ENCODE data around the gene SAMSN1.

Gene SAMSN1

DNA sequence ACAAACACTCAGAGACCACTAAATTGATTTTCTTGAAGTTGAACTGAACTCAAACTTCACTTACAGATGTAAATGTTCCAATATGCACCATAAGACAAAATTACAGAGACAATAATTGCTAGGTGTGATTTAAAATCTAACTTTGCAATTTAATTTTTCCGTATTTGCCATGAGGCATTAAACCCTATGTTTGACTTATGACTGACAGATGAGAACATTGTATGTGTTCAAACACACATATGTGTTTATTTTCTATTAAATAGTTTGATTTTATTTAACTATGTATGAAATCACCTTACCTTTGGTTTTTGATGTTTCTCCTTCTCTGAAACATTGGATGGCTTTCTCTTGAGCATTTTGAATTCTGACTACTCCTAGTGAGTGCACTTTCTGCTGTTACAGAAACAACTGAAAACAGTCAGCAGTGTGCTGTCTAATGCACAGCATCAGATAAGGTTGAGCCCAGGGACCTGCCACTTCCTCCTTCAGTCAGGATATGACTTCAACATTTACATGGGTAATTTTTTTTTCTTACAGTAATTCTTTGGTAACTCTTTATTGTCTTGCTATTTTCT, at the start of gene SAMSN1:
Gene SAMSN1, minus strand, starts transcription at position 410 of the 575 bp plus-strand sequence. Its CDS starts 54 bp downstream, at position 356.
- Mint-ChIP-seq H3K4me3 (peak within 1 kb of the TSS; percentile 80), H3K4me1 (ENCODE audit: low read depth) (peaks cover 75% of the 10 kb centered on the region), H3K36me3 (ENCODE audit: low read depth) (peaks cover 13% of the 10 kb centered on the region), H3K27me3 (no peaks in the 10 kb centered on the region), H3K9me3 (peaks cover under 1% of the 10 kb centered on the region), H3K27ac (peak within 1 kb of the TSS; percentile 88)

DNA sequence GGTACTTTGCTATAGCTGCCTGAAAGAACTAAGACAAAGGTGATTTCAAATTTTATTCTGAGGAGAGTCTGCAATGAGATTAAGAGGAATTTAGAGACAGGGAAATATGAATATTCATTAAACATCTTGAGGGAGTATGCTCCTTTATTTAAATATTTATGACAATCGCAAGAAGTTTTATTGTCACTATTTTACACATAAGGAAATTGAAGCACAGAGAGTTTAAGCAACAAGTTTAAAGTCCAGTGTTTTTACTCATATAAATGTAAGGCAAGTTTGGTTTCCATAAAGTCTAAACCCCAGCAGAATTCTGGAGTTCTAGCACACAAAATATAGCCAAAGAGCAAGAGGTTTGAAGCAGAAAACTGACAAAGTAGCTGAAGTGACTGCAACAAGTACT, 49.3 kb upstream of the SAMSN1 start:
- Mint-ChIP-seq H3K27me3 (no peaks in the 10 kb centered on the region), H3K4me1 (ENCODE audit: low read depth) (peaks cover 27% of the 10 kb centered on the region), H3K9me3 (peaks cover 9% of the 10 kb centered on the region), H3K36me3 (ENCODE audit: low read depth) (peaks cover 11% of the 10 kb centered on the region), H3K4me3 (no peak overlapping the region), H3K27ac (no peak overlapping the region)

GRCh38 chr21:14594967-14595366, 48.9 kb upstream of the SAMSN1 start:
- Mint-ChIP-seq H3K36me3 (ENCODE audit: low read depth) (peaks cover 11% of the 10 kb centered on the region), H3K27me3 (no peaks in the 10 kb centered on the region), H3K4me3 (no peak overlapping the region), H3K4me1 (ENCODE audit: low read depth) (peaks cover 27% of the 10 kb centered on the region), H3K9me3 (peaks cover 9% of the 10 kb centered on the region), H3K27ac (no peak overlapping the region)

- Mint-ChIP-seq H3K9me3 (peaks cover 13% of the 10 kb centered on the region), H3K4me1 (ENCODE audit: low read depth) (peaks cover 33% of the 10 kb centered on the region), H3K27ac (no peak overlapping the region), H3K27me3 (no peaks in the 10 kb centered on the region), H3K4me3 (no peak overlapping the region), H3K36me3 (ENCODE audit: low read depth) (peaks cover 15% of the 10 kb centered on the region)
These were observed 47.1 kb upstream of the SAMSN1 start for GRCh38 chr21:14593230-14593629.

- Mint-ChIP-seq H3K27ac (peak overlapping the region; percentile 57), H3K9me3 (peaks cover 13% of the 10 kb centered on the region), H3K4me1 (ENCODE audit: low read depth) (peaks cover 33% of the 10 kb centered on the region), H3K27me3 (no peaks in the 10 kb centered on the region), H3K36me3 (ENCODE audit: low read depth) (peaks cover 15% of the 10 kb centered on the region), H3K4me3 (no peak overlapping the region)
These were observed 46.3 kb upstream of the SAMSN1 start for GRCh38 chr21:14592296-14593000.

- Mint-ChIP-seq H3K27me3 (no peaks in the 10 kb centered on the region), H3K4me1 (ENCODE audit: low read depth) (peaks cover 37% of the 10 kb centered on the region), H3K9me3 (peaks cover 18% of the 10 kb centered on the region), H3K36me3 (ENCODE audit: low read depth) (peaks cover 15% of the 10 kb centered on the region), H3K27ac (peak overlapping the region; percentile 70), H3K4me3 (peak overlapping the region; percentile 49)
These were observed 45.8 kb upstream of the SAMSN1 start for GRCh38 chr21:14591882-14592281.

DNA sequence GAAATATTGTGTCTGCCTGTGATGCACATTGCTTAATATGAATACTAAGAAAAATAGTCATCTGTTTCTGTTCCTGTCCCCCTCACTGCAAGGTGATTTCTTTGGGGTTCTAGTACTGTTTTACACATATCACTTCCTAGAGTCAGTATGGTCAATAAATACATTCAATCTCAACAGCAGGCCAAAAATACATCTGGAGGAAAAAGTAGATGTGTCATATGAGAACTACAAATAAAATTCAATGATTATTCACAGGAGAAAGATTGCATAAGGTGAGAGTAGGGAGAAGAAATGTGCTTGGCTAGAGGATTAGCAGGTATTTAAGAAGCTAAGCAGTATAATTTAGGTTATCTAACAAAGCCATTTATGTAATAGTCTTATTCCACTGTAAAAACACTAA, 45.3 kb upstream of the SAMSN1 start:
- peaks cover 18% of the 10 kb centered on the region for H3K9me3 Mint-ChIP-seq
- H3K4me3 Mint-ChIP-seq, result peak overlapping the region; percentile 49
- H3K36me3 Mint-ChIP-seq (ENCODE audit: low read depth), result peaks cover 15% of the 10 kb centered on the region
- H3K27ac Mint-ChIP-seq, result peak overlapping the region; percentile 70
- H3K27me3 Mint-ChIP-seq, result no peaks in the 10 kb centered on the region
- H3K4me1 Mint-ChIP-seq (ENCODE audit: low read depth), result peaks cover 37% of the 10 kb centered on the region

GRCh38 chr21:14589855-14590563, 43.9 kb upstream of the SAMSN1 start:
- Mint-ChIP-seq H3K9me3 (peaks cover 14% of the 10 kb centered on the region), H3K4me3 (peak overlapping the region; percentile 37), H3K27ac (peak overlapping the region; percentile 87), H3K36me3 (ENCODE audit: low read depth) (peaks cover 13% of the 10 kb centered on the region), H3K4me1 (ENCODE audit: low read depth) (peaks cover 38% of the 10 kb centered on the region), H3K27me3 (no peaks in the 10 kb centered on the region)

DNA sequence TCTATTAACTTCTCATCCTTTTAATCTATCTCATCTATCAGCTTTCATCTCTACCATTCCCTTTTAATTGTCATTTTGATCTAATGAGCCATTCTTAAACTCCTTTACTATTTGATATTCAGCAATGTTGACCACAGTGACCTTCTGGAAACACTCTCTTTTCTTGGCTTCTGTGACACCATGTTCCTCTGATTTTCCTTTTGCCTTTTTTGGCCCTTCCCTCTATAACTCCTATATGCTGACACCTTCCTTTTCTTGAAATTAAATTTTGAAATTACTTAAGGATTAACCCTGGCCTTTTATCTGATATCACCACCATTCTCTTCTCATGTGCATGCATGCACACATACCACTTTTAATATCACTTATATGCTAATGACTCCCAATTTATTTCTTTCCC, 41.2 kb upstream of the SAMSN1 start:
- Mint-ChIP-seq H3K9me3 (peaks cover 9% of the 10 kb centered on the region), H3K27ac (no peak overlapping the region), H3K4me3 (no peak overlapping the region), H3K27me3 (no peaks in the 10 kb centered on the region), H3K4me1 (ENCODE audit: low read depth) (peaks cover 53% of the 10 kb centered on the region), H3K36me3 (ENCODE audit: low read depth) (peaks cover 8% of the 10 kb centered on the region)

DNA sequence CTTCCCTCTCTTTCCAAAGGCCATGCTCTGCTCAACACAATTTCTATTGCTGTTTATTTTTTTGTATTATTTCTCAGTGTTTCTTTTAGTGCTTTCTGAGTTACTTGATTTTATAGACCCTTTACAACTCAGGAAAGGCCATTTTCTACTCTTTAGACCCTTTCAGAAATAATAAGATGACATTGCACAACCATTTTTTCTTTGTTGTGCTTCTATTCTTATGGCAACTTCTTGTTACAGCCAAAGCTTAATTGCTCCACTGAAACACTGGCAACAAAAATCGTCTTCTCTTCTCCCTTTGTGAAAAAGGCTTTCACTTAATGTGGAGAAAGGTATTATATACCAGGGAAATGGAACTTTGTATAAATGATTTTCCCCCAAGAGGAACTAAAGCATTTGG, 39.0 kb upstream of the SAMSN1 start:
- H3K36me3 Mint-ChIP-seq (ENCODE audit: low read depth), result peaks cover 4% of the 10 kb centered on the region
- H3K27ac Mint-ChIP-seq, result no peak overlapping the region
- peaks cover 41% of the 10 kb centered on the region for H3K4me1 Mint-ChIP-seq (ENCODE audit: low read depth)
- H3K9me3 Mint-ChIP-seq, result peaks cover 9% of the 10 kb centered on the region
- no peak overlapping the region for H3K4me3 Mint-ChIP-seq
- H3K27me3 Mint-ChIP-seq, result no peaks in the 10 kb centered on the region

GRCh38 chr21:14584357-14585095, 38.4 kb upstream of the SAMSN1 start:
- no peak overlapping the region for H3K27ac Mint-ChIP-seq
- no peak overlapping the region for H3K4me3 Mint-ChIP-seq
- peaks cover 4% of the 10 kb centered on the region for H3K36me3 Mint-ChIP-seq (ENCODE audit: low read depth)

GRCh38 chr21:14583629-14584255, 37.6 kb upstream of the SAMSN1 start:
- H3K4me3 Mint-ChIP-seq, result no peak overlapping the region
- H3K27me3 Mint-ChIP-seq, result no peaks in the 10 kb centered on the region
- H3K36me3 Mint-ChIP-seq (ENCODE audit: low read depth), result peaks cover 4% of the 10 kb centered on the region
- H3K27ac Mint-ChIP-seq, result peak overlapping the region; percentile 63
- H3K9me3 Mint-ChIP-seq, result peaks cover 9% of the 10 kb centered on the region
- H3K4me1 Mint-ChIP-seq (ENCODE audit: low read depth), result peaks cover 33% of the 10 kb centered on the region

More at GRCh38 chr21:14584357-14585095, 38.4 kb upstream of the SAMSN1 start:
- Mint-ChIP-seq H3K9me3 (peaks cover 9% of the 10 kb centered on the region), H3K27me3 (no peaks in the 10 kb centered on the region), H3K4me1 (ENCODE audit: low read depth) (peaks cover 35% of the 10 kb centered on the region)

DNA sequence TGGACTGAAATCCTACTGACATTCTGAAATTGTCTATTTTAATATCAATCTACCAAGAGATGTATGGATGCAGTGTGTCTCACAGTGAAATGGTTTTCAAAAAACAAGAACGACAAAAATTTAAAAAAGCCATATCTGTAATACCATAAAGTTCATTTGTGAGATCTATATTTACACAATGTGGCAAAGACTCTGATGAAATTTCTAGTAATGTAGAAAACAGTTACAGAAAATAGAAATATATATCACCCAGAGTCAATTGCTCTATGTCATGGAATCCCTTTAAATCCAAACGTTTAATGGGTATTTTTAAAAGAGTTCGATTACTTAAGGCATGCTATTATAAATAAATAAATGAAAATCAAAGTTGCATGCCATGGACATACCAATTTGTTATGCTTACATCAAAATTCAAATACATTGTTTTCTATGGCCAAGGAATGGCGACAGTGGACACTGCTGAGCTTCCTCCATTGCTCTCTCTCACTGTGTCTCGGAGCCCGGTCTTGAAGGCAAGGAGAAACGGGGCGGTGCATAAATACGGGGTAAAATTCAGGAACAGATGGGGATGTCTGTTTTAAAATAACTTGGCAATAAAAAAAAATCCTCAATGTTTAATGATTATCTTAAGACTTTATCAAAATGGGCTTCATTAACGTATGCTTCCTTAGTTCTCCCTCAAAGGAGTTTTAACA, 37.0 kb upstream of the SAMSN1 start:
- Mint-ChIP-seq H3K27ac (no peak overlapping the region), H3K4me1 (ENCODE audit: low read depth) (peaks cover 33% of the 10 kb centered on the region), H3K36me3 (ENCODE audit: low read depth) (no peaks in the 10 kb centered on the region), H3K9me3 (peaks cover 5% of the 10 kb centered on the region), H3K4me3 (no peak overlapping the region), H3K27me3 (no peaks in the 10 kb centered on the region)

- H3K4me1 Mint-ChIP-seq (ENCODE audit: low read depth), result peaks cover 29% of the 10 kb centered on the region
- H3K27ac Mint-ChIP-seq, result peak overlapping the region; percentile 77
- H3K9me3 Mint-ChIP-seq, result no peaks in the 10 kb centered on the region
- H3K27me3 Mint-ChIP-seq, result no peaks in the 10 kb centered on the region
- H3K36me3 Mint-ChIP-seq (ENCODE audit: low read depth), result no peaks in the 10 kb centered on the region
- peak overlapping the region; percentile 55 for H3K4me3 Mint-ChIP-seq
These were observed 35.9 kb upstream of the SAMSN1 start for GRCh38 chr21:14581902-14582457.

All from stimulated activated naive CD8-positive, alpha-beta T cell treated with anti-CD3 and anti-CD28 coated beads, Interleukin-15, Interleukin-2, amounts not matched to agents 100 ng/mL and 50 ng/mL, for 24 hours (primary cell).